ENCODE data around the gene NOX3. TPM values are rescaled to one million over a fixed set of nuclear protein-coding genes. Genes with fewer than 3 reads are reported as not detected.

NOX3 gene
- total RNA-seq, 1 experiment from 2014 or later: not detected

DNA sequence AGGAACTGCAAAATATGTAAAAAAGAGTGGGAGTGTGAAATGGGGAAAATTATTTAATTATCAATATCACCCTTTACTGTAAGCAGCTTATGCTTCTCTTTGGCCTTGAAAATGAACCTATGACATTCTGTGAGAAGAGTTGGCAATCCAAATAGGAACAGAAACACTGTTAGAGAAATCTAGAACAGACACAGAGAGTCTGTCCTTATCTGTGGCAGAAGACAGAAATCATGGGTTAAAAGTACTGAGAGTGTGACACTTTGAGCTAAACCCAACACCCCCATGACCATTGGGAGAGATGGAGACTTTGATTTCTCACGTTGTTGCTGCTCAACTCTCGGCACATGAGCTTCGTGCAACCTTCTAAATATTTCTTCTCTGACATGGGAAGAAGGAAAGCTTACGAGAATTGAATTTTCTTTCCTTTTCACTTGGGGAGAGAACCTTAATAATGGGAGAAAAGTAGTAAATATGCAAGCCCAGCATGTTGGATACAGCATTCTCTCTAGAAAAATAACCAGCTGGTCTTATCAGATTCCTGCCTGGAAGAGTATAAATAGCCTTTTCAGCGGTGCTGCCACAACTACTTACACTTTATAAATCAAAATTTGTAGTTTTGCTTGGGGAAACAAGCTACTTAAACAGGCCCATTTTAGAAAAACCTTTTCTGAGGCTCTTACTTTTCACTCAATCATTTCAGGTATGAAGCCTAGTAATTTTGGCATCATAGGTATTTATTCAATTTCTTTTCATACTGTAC lies 49.4 kb upstream of the NOX3 start:
- Histone ChIP-seq H4K8ac (replicated peaks; ENCODE audit: insufficient read length, low read depth, low read length) (no peak overlapping the region), H3K27ac (ENCODE audit: insufficient read length, low read depth, low read length) (no peak overlapping the region), H3K56ac (ENCODE audit: insufficient read length, low read depth, low read length) (no peak overlapping the region), H2BK20ac (ENCODE audit: low read depth, low read length, poor library complexity, severe bottlenecking) (no peak overlapping the region), H3K9ac (ENCODE audit: extremely low read depth, insufficient read length, low read length) (no peak overlapping the region), H3K79me1 (ENCODE audit: insufficient read depth, low read depth, low read length, poor library complexity, severe bottlenecking) (no peaks in the 10 kb centered on the region), H3K4me1 (ENCODE audit: insufficient read depth, low read length) (no peaks in the 10 kb centered on the region), H2BK15ac (ENCODE audit: low read depth, low read length) (no peak overlapping the region), H3K27me3 (ENCODE audit: insufficient read depth, low read length) (no peaks in the 10 kb centered on the region), H2AFZ (ENCODE audit: low read length) (no peak overlapping the region), H3K18ac (ENCODE audit: insufficient read length, low read depth, low read length) (no peak overlapping the region), H3K4ac (ENCODE audit: low read depth, low read length) (no peak overlapping the region), H4K5ac (ENCODE audit: insufficient read length, low read depth, low read length) (no peak overlapping the region), H4K91ac (ENCODE audit: insufficient read length, low read depth, low read length) (no peak overlapping the region), H2BK5ac (ENCODE audit: insufficient read length, low read length) (no peak overlapping the region), H2BK120ac (ENCODE audit: low read depth, low read length, poor library complexity, severe bottlenecking) (no peak overlapping the region), H3K23ac (ENCODE audit: insufficient read length, low read depth, low read length) (no peak overlapping the region), H3K23me2 (ENCODE audit: insufficient read length, low read depth, low read length, poor library complexity, severe bottlenecking) (no peaks in the 10 kb centered on the region), H2AK5ac (ENCODE audit: insufficient read length, low read length) (no peak overlapping the region), H3K14ac (ENCODE audit: insufficient read depth, low read length) (no peak overlapping the region), H3T11ph (ENCODE audit: low read length) (no peak overlapping the region), H4K20me1 (ENCODE audit: control insufficient read depth, insufficient read depth, insufficient read length) (no peaks in the 10 kb centered on the region), H2BK12ac (ENCODE audit: insufficient read length, low read depth, low read length) (no peak overlapping the region), H3K4me2 (ENCODE audit: insufficient read depth, insufficient read length, low read length) (no peak overlapping the region), H3K79me2 (ENCODE audit: insufficient read depth, low read length) (no peaks in the 10 kb centered on the region), H3K9me3 (ENCODE audit: control insufficient read depth, low read depth, low read length) (no peaks in the 10 kb centered on the region)
- H3K27me3 Mint-ChIP-seq (ENCODE audit: low read depth): no peaks in the 10 kb centered on the region; the same call in 1 of the 2 replicates
- no peaks in the 10 kb centered on the region for H3K36me3 Mint-ChIP-seq (ENCODE audit: insufficient read depth in 1 of 3, low read depth in 3 of 3)
- no peaks in the 10 kb centered on the region for H3K4me1 Mint-ChIP-seq
- no peak overlapping the region for H3K4me3 Mint-ChIP-seq
- WGBS (ENCODE audit: extremely low coverage, insufficient read length, low lambda C conversion rate): no CpG with 5 or more reads among the region's 5 CpGs
- no peak for TF ChIP-seq CTCF (conservative IDR thresholded peaks at IDR 0.05)
- no peak for DNase-seq
- H3K27ac Mint-ChIP-seq: no peak overlapping the region
- H3K9me3 Mint-ChIP-seq: peaks cover 4 to 8% of the 10 kb centered on the region in 2 experiments; a peak in 4 of 5 replicates
